HG02623 (cell line): ENCODE results near the gene COX6B2.

ENCODE experiments used
- ATAC-seq: cut with Tn5 transposase; IDR thresholded peaks from one replicate; pipeline ENCODE4 v1.9.1; 2021; ENCODE audit warnings: moderate library complexity; ENCODE audit not compliant: unreplicated experiment

COX6B2 gene

DNA sequence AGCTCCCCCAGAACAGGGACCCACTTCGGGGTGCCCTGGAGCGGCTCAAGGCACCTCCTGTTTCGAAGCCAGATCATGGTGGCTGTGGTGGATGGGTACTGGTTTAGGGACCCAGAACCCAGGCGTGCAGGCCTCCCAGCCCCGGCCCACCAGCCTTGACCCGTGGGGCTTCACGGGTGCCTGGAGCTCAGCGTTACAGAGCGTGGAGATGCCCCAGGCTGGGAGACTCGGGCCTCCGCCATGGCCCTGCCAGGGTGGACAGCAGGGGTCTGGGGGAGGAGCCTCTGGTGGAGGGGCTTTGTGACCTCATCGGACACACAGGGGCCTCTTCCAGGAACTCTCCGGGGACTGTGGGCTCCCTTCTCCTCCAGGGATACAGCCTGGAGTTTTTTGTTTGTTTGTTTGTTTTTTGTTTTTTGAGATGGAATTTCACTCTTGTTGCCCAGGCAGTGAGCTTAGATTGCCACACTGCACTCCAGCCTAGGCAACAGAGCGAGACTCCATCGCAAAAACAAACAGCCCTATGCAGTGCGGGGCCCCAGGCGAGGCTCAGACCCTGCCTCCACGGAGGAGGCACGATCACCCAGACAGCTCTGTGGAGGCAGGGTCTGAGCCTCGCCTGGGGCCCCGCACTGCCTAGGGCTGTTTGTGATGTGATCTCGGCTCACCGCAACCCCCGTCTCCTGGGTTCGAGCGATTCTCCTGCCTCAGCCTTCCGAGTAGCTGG lies 8.6 kb upstream of the COX6B2 start, which contains the start of gene GARIN5B:
Gene GARIN5B, minus strand, starts transcription at position 271 of the 727 bp plus-strand sequence. Its CDS starts 194 bp downstream, at position 77.
- no peak for ATAC-seq

DNA sequence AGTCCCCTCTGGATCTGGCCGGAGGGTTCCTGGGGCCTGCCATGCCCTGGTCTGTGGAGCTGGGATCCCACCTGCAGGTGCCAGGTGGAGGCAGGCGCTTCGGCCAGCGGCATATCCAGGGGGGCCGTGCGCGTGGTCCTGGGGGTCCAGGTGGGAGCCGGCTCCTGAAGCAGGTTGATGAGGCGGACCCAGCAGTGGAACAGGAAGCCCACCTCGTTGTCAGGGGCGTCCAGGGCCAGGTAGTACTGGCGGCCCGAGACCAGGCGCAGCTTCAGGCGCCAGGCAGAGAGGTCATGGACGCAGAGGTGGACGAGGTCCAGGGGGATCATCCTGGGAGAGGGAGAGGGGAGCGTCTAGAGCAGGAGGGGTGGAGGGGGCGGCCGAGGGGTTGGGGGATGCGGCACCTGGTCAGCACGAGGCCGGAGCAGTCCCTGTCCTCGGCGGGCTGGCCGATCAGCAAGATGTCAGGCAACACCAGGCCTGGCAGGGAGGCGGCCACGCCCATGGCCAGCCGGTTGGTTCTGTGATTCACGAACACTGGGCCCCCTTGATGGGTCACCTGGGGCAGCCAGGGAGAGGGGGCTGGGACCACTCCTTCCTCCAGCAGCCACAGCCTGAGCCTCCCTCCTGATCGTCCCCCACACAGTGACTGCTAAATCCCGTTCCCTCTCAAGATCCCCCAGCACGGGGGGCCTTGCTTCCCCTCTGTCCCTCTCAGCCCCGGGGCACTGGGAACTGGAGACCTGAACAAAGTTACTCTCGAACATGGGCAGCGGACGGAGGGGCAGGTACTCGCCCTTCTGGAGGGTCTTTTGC lies 7.9 kb upstream of the COX6B2 start:
- ATAC-seq = no peak

GRCh38 chr19:55360902-55361301 lies 6.4 kb upstream of the COX6B2 start:
- ATAC-seq = no peak

DNA sequence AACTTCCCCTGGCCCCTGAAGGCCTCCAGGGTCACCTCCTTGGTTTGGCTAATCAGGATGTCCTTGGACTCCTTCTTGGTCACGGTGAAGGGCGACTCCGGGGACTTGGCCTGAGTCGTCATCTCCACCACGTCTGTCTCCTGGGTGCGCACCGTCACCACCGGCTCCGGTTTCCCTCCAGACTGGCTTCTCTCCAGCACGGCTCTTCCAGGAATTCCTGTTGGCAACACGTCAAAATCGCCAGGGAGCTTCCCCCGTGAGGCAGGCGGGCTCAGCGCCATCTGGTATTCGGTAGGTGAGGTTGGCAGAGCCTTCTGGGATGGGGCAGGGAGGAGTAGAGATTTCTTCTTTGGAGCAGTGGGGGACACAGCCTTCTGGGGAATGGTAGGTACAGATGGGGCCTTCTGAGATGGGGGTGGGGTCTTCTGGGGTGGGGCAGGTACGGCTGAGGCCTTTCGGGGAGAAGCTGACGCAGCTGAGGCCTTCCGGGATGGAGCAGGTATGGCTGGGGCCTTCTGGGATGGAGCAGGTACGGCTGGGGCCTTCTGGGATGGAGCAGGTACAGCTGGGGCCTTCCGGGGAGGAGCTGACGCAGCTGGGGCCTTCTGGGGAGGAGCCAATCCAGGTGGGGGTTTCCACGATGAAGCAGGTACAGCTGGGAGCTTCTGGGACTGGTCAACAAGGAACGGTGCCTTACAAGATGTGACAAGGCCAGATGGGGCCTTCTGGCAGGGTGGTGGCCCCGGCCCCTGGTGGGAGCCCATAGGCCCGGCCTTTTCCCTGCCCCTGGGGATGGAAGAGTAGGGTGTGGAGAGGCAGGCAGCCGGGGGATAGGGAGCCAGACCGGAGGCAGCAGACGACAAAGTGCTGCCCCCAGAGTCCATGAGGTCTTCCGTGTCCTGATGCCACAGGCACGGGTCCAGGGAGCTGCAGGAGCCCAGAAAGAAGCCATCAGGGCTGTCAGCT lies 4.7 kb upstream of the COX6B2 start:
- no peak for ATAC-seq

DNA sequence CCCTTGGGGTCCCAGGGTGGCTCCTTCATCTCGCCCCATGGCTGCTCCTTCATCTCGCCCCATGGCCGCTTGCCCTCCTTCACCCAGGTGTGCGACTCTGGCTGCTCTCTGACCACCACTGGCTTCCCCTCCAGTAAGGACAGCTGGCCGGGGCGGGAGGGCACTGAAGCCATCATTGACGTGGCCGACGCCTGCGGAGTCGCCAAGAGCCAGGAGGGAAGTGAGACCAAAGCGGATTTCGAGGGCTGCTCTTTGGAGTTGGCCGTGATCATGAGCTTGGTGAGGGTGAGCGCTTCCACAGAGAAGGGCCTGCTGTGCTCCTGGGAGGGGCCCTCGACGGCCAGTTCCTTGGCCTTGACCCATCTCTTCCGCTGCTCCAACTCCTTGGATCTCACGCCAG lies 4.0 kb upstream of the COX6B2 start:
- no peak for ATAC-seq

DNA sequence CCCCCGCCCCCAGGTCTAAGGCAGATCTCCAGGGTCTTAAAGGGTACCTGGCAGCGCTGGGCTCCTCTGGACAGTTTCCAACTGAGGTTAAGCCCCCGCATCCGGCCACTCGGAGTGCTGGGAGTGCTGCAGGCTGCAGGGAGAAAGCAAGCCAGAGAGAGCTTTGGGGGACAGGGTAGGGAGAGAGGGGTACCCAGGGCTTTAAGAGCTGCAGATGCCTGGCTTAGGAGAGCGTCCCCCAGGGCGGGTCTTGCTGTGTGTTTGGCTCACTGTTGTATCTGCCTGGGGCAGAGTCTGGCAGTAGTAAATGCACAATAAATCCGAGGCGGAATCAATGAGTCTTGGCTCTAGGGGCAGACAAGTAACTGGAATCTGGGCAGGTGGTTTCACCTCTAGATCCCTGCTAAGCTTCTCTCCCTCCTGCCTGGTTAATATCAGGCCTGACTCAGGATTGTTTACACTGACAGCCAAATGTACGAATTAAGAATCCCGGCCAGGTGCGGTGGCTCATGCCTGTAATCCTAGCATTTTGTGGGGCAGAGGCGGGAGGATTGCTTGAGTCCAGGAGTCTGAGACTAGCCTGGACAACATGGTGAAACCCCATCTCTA lies 798 bp upstream of the COX6B2 start:
- no peak for ATAC-seq

GRCh38 chr19:55353803-55354697 lies 469 bp downstream of the COX6B2 start:
- ATAC-seq = no peak

GRCh38 chr19:55353356-55353802 lies 1.1 kb downstream of the COX6B2 start:
- no peak for ATAC-seq

DNA sequence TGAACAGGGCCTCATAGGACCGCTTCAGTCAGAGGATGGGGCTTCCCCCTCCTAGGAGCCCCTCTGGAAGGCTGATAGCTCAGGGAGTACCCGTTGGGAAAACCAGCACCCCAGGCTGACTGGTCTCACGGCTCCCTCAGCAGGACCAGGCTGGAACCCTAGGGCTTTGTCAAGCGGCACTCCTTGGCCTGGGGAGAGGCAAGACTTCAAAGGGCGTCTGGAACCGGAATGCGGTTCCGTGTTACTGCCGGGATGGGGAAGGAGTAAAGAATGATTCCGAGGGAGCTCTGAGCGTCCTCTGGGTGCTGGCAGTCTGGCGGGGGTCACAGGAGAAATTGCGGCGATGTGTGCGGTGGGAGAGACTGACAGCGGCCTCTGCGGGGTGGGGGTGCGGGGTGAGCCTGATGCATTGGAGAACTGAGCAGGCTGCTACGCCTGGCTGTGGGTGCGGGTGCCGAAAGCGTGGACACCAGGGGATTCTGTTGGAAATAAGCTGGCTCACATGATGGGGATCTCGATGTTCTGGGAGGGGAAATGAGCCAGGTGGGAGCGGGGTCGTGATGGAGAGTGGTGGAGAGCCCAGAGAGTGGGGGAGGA lies 1.9 kb downstream of the COX6B2 start:
- no peak for ATAC-seq

DNA sequence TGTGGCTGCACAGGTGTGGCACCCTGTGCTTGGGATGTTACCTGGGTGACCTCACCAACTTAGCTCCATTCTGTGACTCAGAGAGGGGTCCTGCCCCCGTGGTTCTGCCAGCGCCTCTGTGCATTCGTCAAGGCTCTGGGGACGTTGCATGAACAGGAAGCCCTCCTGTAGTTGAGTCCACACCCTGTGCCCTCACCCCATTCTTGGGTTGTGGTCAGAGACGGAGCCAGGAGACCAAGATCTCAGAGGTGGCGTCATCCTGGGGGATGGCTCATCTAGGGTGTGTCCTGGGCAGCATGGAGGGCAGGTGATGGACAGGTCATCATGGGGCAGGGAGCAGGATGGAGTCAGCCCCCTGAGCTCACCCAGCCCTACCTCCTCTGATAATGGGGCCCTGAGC lies 2.5 kb downstream of the COX6B2 start:
- no peak for ATAC-seq

DNA sequence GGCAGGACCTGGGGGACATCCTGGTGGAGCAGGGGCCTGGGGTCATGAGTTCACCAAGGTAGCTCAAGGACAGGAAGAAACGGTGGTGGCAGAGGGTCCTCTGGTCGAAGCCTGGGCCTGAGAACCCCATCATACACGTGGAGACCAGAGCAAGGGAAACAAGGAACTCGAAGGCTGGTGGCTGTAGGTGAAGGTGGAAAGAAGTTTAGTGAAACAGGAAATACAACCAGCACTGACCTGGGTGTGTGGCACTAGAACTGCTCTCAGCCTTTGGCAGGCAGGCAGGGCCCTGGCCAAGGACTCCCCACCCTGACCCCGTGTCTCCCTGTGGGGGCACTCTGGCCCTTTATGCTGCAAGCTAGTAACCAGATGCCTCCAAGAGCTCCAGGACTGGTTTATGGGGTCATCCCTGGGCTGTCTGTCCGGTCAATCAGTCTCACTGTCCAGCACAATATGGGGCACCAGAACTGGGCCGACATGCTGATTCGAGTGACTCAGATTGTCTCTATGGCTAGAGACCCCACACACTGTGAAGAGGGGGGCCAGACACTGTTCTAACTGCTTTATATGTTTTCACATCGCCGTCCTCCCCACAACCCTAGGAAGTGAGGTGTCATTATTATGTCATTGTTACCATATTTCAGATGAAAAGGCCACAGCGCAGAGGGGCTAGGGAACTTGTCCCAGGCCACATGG lies 3.8 kb downstream of the COX6B2 start:
- no peak for ATAC-seq

DNA sequence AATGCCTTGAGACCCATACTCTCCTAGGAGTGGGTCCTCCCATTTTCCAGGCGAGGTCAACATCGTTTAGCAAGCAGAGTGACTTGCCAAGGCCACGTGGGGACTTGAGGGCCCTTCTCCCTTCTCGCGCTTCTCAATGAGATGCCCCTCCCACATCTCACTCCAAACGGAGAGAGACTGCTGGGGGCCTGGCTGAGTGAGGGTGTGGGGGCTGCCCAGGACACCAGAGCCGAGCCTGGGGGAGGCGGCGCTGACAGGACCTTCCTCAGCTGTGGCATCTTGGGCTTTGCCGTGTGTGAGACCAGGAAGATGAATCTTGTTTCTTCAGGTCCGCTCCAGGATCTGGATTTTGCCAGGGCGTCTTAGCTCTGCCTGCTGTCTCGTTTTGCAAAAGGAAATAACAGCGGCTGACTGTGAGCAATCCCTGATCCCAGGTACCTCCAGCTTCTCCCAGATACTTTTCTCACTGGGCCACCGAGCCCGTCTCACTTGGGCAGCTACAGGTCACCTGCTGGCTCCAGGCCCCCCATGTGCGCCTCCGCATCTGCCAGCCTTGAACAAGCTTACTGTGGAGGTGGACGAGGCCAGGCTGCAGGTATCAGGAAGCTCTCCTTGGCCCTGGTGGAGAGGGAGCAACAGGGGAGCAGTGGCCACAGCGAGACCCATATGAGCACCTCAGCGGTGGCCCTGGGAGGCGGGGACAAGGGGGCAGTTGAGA lies 6.0 kb downstream of the COX6B2 start:
- ATAC-seq = no peak

- ATAC-seq = no peak
These were observed 7.0 kb downstream of the COX6B2 start for GRCh38 chr19:55347442-55348009.

- ATAC-seq = no peak
These were observed 7.6 kb downstream of the COX6B2 start for GRCh38 chr19:55346725-55347441.

GRCh38 chr19:55345818-55346724 lies 8.4 kb downstream of the COX6B2 start:
- ATAC-seq = no peak
